ENCODE data around the gene DNMT3A.

The DNMT3A gene

DNA sequence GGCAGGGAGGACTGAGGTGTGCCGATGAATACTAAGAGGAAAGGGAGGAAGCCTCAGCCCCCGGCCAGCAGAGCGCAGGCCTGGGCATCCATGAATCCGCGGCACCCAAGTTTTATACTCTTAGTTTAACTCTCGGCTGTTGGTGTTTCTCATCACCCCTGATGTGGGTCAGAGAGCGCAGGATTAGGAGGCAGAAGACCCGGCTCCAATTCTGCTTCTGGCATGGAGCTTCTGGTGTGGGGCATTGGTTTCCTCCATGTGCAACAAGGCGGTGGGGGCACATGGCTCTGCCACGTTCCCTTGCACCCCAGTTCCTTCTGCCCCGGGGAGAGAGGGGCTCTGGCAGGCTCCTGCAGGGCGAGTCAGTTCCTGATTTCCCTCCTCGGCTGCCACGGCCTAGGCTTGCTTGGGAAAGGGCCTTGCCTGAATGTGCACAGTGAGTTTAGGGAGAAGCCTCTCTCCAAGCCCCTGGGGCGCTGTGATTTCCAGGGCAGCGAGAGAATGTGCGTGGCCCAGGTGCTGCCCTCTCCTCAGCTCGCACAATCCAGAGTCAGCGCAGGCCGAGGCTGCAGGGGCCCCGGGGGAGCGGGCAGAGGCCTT is 36.2 kb upstream of the DNMT3A start:
- DNase-seq (ENCODE audit: low read depth), result no peak
- TF ChIP-seq, protein P1, sequence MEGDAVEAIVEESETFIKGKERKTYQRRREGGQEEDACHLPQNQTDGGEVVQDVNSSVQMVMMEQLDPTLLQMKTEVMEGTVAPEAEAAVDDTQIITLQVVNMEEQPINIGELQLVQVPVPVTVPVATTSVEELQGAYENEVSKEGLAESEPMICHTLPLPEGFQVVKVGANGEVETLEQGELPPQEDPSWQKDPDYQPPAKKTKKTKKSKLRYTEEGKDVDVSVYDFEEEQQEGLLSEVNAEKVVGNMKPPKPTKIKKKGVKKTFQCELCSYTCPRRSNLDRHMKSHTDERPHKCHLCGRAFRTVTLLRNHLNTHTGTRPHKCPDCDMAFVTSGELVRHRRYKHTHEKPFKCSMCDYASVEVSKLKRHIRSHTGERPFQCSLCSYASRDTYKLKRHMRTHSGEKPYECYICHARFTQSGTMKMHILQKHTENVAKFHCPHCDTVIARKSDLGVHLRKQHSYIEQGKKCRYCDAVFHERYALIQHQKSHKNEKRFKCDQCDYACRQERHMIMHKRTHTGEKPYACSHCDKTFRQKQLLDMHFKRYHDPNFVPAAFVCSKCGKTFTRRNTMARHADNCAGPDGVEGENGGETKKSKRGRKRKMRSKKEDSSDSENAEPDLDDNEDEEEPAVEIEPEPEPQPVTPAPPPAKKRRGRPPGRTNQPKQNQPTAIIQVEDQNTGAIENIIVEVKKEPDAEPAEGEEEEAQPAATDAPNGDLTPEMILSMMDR (conservative IDR thresholded peaks at IDR 0.05; ENCODE audit: control insufficient read depth, insufficient read depth, low read depth, low read length), result no peak
- no peak overlapping the region for H3K4me3 ChIP-seq (ENCODE audit: control insufficient read depth, low read depth, low read length)

DNA sequence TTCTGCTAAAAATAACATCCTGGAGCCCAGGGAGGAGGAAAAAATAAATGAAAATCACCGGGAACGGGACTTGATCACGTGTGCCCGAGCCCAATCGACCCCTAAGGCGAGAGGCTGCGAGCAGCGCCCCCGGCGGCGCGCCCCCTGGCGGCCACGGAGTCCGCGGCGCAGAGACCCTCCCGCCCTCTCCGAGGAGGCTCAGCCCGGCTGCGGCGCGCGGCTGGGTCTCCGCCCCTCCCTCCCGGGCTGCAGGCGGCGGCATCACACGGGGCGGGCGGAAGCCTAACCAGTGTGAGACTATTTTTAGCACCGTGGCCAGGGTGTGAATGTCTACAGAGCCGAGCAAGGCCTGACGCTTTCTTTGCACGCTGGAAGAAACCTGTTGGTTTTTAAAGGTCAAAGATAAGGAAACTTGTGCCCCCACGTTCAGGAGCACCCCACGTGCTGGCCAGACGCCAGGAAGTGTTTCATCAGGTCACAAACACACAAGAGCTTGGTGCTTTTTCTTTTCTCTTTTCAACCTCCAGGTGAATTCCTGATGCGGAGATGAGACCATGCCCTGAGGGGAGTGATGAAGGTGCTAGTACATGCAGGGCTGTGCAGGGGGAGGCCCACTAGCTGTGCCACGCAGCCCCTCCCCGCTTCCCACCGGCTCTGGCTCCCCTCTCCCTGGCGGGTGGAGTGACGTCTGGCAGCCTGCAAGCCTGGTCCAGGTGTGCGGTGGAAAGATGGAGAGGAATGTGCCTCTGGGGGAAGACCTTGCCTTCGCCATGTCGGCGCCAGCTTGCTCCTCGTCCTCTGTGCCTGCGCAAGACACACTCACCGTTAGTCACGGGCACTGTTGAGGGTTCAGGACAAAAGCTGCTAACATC is 35.3 kb upstream of the DNMT3A start:
- H3K4me3 ChIP-seq (ENCODE audit: control insufficient read depth, low read depth, low read length), result peak overlapping the region; percentile 22
- TF ChIP-seq, protein P1 (conservative IDR thresholded peaks at IDR 0.05; ENCODE audit: control insufficient read depth, insufficient read depth, low read depth, low read length), result peak; percentile 39
- DNase-seq (ENCODE audit: low read depth), result peak; percentile 66

DNA sequence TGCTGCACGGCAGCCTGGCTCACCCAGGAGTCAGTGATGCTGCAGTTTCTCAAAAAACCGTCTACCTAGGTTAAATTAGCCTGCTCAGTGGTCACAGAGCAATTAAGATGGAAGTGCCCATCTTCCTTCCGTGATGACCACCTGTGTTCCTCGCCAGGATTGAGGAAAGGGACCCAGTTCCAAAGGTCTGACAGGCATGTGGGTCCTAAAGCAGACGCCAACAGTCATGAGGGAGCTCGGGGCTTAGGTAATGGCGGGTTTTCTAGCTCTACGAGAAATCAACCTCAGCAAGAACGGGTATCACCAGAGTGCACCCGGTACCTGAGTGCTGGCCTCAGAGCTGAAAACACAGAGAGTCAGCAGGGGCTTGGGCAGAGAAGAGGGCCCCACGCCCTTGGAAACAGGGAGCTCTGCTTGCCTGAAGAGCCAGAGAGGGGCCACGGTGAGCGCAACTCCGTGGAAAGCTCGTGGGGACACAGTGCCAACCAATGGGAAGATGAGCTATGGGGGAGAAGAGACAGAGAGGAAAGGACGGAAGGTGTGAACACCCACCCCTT is 34.3 kb upstream of the DNMT3A start:
- no peak for DNase-seq (ENCODE audit: low read depth)
- no peak overlapping the region for H3K4me3 ChIP-seq (ENCODE audit: control insufficient read depth, low read depth, low read length)
- TF ChIP-seq, protein P1 (conservative IDR thresholded peaks at IDR 0.05; ENCODE audit: control insufficient read depth, insufficient read depth, low read depth, low read length), result no peak

DNA sequence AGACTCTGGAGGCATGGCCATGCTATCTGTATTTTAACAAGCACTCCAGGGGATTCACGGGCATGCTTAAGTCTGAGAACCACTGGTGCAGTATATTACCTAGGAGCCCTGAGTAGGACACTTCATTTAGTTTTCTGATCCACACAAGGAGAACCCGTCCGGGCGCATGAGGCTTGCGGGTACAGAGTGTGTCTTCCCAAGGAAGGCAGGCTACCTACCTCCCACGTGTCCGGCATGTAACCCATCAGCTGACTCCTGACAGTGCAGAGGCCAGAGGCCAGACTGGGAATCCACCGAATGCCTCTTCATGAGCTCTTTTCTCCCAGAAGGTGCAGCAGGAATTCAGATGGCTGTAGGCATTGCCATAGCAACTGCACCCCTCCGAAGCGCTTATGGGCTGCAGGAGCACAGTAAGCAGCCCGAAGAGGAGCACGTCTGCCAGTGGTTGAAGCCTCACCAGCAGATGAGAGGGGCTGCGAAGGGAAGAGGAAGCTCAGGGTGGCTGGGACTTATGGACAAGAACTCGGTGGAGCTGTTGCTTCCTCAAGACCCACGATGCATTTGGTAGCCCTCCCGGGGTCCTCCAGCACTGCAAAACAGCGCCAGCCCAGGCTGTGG is 33.8 kb upstream of the DNMT3A start:
- H3K4me3 ChIP-seq (ENCODE audit: control insufficient read depth, low read depth, low read length), result no peak overlapping the region
- TF ChIP-seq, protein P1 (conservative IDR thresholded peaks at IDR 0.05; ENCODE audit: control insufficient read depth, insufficient read depth, low read depth, low read length), result no peak
- no peak for DNase-seq (ENCODE audit: low read depth)

DNA sequence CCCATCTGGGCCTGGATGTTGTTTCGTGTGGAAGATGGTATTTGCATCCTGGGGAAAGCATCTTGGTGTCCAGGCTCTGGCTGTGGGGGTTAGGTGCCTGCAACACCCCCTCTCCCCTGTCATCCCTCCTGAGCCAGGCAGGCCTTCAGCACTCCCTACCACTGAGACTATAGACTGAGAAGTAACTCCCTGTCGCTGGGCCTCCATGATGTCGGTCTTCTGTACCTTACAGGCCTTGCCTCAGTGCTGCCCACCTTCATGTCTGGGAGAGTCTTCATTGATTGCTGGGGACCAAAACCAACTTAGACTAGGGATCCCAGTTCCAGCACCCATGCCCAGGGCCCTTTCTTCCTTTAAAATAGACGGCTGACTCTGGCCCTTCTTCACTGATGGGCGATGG is 33.1 kb upstream of the DNMT3A start:
- TF ChIP-seq, protein P1 (conservative IDR thresholded peaks at IDR 0.05; ENCODE audit: control insufficient read depth, insufficient read depth, low read depth, low read length), result no peak
- DNase-seq (ENCODE audit: low read depth), result no peak
- no peak overlapping the region for H3K4me3 ChIP-seq (ENCODE audit: control insufficient read depth, low read depth, low read length)

DNA sequence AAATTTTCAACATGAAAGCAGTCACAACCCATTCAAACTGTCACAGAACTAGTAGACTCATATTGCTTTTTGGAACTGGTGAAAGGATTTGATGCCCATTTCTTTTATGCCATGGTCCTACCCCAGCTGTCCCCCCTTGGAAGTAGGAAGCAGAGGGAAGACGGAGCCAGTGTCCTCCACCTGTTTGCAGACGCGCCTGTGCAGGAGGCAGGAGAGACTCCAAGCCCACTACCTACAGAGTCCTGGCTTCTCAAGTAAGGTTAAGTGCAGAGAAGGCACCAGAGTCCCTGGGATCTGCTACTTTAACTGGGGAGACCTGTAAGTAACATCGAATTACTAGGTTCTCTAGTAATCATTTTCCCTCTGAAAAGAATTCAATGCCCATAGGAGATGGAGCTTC is 32.7 kb upstream of the DNMT3A start:
- no peak overlapping the region for H3K4me3 ChIP-seq (ENCODE audit: control insufficient read depth, low read depth, low read length)
- DNase-seq (ENCODE audit: low read depth), result no peak
- TF ChIP-seq, protein P1 (conservative IDR thresholded peaks at IDR 0.05; ENCODE audit: control insufficient read depth, insufficient read depth, low read depth, low read length), result no peak

Data from fibroblast of mammary gland (primary cell).